Peyer's patch (tissue), 4 donors: ENCODE results near the gene ZNF516.

Source experiments
- POLR2A ChIP-seq, 2 donors: fragments of 450-650 bp; IDR thresholded peaks; one replicate each; pipeline ENCODE4 v1.5.1; 2017; ENCODE audit warnings: antibody characterized with exemption in 2 of 2, mild to moderate bottlenecking in 2 of 2, moderate library complexity in 2 of 2
- TF ChIP-seq, protein P1 (sequence below), 6 experiments: fragments of 450-650 bp in 4 of 6; fragments of 200-600 bp in 2 of 6; sonication (generic) in 1 of 6; IDR thresholded peaks; one replicate each; pipeline ENCODE4 v1.5.1; 2017 to 2019; ENCODE audit warnings: antibody characterized with exemption in 6 of 6, mild to moderate bottlenecking in 3 of 6, moderate library complexity in 1 of 6

DNA sequence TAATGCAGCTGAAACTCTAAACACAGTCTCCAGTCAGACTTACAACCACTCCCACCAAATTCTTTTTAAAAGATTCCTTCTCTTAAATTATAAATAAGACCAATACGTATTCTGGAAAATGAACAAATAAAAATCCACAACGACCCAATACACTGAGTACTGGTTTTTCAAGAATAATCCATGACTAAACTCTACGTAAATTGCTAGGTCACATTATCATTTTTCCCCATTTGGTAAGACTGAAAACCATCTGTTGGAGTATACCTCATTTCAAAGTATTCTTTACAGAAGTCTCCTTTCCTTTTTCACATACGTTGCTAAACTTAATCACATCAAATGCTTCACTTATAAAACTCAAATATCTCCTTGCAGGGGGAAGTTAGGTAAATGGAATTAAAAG lies 6.0 kb downstream of the ZNF516 start:
- no peak for TF ChIP-seq POLR2A (IDR thresholded peaks at IDR 0.05)
- TF ChIP-seq, protein P1, sequence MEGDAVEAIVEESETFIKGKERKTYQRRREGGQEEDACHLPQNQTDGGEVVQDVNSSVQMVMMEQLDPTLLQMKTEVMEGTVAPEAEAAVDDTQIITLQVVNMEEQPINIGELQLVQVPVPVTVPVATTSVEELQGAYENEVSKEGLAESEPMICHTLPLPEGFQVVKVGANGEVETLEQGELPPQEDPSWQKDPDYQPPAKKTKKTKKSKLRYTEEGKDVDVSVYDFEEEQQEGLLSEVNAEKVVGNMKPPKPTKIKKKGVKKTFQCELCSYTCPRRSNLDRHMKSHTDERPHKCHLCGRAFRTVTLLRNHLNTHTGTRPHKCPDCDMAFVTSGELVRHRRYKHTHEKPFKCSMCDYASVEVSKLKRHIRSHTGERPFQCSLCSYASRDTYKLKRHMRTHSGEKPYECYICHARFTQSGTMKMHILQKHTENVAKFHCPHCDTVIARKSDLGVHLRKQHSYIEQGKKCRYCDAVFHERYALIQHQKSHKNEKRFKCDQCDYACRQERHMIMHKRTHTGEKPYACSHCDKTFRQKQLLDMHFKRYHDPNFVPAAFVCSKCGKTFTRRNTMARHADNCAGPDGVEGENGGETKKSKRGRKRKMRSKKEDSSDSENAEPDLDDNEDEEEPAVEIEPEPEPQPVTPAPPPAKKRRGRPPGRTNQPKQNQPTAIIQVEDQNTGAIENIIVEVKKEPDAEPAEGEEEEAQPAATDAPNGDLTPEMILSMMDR (IDR thresholded peaks at IDR 0.05): no peak
